Keratinocyte (primary cell): Measurements from ENCODE around the gene SCUBE1.

Experiments used
- CTCF ChIP-seq, 3 experiments: IDR thresholded peaks in 1 of 3; conservative IDR thresholded peaks in 1 of 3; optimal IDR thresholded peaks in 1 of 3; 2 replicates in 2 of 3; 3 replicates in 1 of 3; pipeline versions ENCODE3 to v1.5.1; 2011; ENCODE audit warnings: low read length in 3 of 3, mild to moderate bottlenecking in 3 of 3, moderate library complexity in 2 of 3, control low read depth in 1 of 3, inconsistent platforms in 1 of 3; ENCODE audit not compliant: insufficient read depth in 2 of 3; ENCODE audit errors: extremely low read depth in 1 of 3
- EZH2 ChIP-seq: IDR thresholded peaks from one replicate; pipeline ENCODE4 v1.6.1; 2012; ENCODE audit warnings: inconsistent platforms, mild to moderate bottlenecking, low read length, moderate library complexity

DNA sequence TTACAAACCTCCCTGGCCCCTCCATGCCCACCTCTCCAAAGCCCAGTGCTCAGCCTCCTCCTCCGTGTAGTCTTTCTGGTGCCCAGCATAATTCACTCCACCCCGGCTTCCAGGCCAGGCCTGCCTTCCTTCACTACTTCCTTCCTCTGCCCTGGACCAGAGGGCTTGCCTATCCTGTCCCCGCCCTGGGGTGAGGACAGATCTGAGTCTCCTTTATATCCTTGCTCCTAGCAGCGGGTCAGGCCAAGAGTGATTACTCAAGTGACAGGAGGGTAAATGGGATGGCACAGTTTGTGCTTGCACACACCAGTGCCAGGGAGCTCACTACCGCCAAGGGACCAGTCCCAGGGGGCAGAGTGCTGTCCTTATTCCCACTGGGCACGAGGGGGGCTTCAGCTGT lies 48.0 kb downstream of the SCUBE1 start:
- TF ChIP-seq CTCF (optimal IDR thresholded peaks at IDR 0.05 in 1 of 3, IDR thresholded peaks at IDR 0.05 in 1 of 3, conservative IDR thresholded peaks at IDR 0.05 in 1 of 3; ENCODE audit: extremely low read depth in 1 of 3, insufficient read depth in 2 of 3, low read length in 3 of 3), result no peak
- TF ChIP-seq EZH2, result no peak
